GM12872 (cell line): ENCODE results near the gene TBC1D22B.

Source experiments
- TF ChIP-seq, protein P1 (sequence below): IDR thresholded peaks from 3 replicates; pipeline ENCODE4 v1.5.1; 2011; ENCODE audit warnings: low read depth, mild to moderate bottlenecking, low read length, moderate library complexity; ENCODE audit not compliant: insufficient read depth

The TBC1D22B gene, protein sequence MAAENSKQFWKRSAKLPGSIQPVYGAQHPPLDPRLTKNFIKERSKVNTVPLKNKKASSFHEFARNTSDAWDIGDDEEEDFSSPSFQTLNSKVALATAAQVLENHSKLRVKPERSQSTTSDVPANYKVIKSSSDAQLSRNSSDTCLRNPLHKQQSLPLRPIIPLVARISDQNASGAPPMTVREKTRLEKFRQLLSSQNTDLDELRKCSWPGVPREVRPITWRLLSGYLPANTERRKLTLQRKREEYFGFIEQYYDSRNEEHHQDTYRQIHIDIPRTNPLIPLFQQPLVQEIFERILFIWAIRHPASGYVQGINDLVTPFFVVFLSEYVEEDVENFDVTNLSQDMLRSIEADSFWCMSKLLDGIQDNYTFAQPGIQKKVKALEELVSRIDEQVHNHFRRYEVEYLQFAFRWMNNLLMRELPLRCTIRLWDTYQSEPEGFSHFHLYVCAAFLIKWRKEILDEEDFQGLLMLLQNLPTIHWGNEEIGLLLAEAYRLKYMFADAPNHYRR

GRCh38 chr6:37257634-37258404 is at the start of gene TBC1D22B, which contains the start of gene TMEM217:
Gene TBC1D22B, plus strand, starts transcription at chr6:37257772. Its CDS starts 146 bp downstream, at chr6:37257918.
Gene TMEM217, minus strand, starts transcription at chr6:37258144. Its CDS starts 39,114 bp downstream, at chr6:37219030.
- TF ChIP-seq, protein P1, sequence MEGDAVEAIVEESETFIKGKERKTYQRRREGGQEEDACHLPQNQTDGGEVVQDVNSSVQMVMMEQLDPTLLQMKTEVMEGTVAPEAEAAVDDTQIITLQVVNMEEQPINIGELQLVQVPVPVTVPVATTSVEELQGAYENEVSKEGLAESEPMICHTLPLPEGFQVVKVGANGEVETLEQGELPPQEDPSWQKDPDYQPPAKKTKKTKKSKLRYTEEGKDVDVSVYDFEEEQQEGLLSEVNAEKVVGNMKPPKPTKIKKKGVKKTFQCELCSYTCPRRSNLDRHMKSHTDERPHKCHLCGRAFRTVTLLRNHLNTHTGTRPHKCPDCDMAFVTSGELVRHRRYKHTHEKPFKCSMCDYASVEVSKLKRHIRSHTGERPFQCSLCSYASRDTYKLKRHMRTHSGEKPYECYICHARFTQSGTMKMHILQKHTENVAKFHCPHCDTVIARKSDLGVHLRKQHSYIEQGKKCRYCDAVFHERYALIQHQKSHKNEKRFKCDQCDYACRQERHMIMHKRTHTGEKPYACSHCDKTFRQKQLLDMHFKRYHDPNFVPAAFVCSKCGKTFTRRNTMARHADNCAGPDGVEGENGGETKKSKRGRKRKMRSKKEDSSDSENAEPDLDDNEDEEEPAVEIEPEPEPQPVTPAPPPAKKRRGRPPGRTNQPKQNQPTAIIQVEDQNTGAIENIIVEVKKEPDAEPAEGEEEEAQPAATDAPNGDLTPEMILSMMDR, result no peak

GRCh38 chr6:37207903-37208456 is 49.6 kb upstream of the TBC1D22B start:
- TF ChIP-seq, protein P1, result peak; percentile 94

DNA sequence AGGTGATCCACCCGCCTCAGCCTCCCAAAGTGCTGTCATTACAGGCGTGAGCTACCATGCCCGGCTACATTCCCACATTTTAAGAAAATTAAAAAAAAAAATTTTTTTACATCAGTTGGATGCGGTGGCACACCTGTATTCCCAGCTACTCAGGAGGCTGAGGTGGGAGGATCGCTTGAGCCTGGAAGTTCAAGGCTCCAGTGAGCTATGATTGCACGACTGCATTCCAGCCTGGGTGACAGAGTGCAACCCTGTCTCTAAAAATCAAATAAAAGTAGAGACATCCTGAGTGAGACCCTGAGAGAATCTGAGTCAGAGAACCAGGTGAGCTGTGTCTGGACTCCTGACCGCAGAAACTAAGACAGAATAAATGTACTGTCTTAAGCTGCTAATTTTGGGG is 48.8 kb upstream of the TBC1D22B start:
- TF ChIP-seq, protein P1, result no peak

GRCh38 chr6:37209461-37210205 is 47.9 kb upstream of the TBC1D22B start:
- TF ChIP-seq, protein P1, result no peak

DNA sequence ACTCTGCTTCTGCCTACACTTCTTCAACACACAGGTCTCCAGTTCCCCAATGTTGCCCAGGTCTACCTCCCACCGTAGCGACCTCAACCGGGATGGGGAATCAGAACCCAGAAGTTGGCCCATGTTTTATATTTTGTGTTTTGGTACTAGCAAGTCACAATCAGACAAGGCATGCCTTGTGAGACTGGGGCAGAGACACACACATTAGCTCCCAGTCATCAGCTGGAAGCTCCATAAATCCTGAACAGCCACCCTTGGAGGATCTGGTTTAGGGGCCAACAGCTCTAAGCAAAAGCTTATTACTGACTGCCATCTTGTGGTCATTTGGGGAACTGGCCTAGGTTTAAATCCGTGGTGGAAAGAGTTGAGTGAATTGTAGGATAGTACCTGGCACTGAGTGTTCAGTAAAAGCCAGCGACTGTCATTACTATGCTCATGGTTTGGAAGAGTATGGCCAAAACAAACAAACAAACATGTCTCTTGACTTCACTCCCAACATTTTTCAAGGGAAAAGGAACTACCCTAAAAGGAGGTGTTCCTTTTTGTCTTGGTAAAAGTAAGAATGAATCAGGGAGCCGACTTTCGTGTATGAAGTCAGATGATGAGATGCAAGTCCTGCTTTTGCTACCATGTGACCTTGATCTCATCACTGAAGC is 47.1 kb upstream of the TBC1D22B start:
- TF ChIP-seq, protein P1, result peak; percentile 90

DNA sequence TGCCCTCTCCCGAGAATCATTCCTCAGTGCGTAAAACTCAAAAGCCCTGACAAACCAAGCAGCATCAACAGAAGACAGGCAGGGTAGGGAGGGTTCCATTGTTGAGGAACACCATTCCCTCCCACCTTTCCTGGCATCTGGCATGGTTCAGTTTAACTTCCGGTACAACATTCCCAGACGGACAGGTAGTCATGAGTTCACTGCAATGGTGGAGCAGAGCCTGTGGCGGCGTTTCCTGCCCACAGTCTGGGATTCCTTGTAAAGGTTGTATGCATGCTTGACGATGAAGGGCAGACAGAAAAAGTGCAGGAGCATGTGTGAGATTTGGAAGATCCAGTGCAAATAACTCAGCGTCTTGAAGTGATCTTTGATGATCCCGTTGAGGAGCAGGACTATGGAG is 45.3 kb upstream of the TBC1D22B start:
- TF ChIP-seq, protein P1, result no peak
